SH-SY5Y (cell line): ENCODE measurements around the gene ADK.

ENCODE experiments used
- GATA2 ChIP-seq: IDR thresholded peaks from 2 replicates; pipeline ENCODE4 v1.6.1; 2011; ENCODE audit warnings: mild to moderate bottlenecking, low read depth, low read length
- GATA3 ChIP-seq: IDR thresholded peaks from 2 replicates; pipeline ENCODE4 v1.6.1; 2011; ENCODE audit warnings: low read depth, mild to moderate bottlenecking, low read length, moderate library complexity

DNA sequence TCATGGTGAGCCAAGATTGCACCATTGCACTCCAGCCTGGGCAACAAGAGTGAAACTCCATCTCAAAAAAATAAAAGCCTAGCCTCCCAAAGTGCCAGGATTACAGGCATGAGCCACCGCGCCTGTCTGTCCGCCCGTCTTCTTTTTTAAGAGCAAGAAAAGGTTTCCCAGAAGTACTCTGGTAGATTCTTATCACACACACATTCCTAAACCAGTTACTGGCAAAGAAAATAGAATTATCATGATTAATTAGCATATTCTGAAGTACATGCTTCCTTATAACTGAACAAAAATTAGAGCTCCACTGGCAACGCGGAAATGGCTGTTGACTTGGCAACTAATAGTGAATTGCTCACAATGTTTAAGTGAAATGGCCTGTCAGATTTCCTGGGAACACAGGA is 87.0 kb downstream of the ADK start:
- no peak for TF ChIP-seq GATA2
- 0 out of 2 replicates have a peak, but pooled peaks have one; percentile 22 for TF ChIP-seq GATA3
